HepG2 (cell line): ENCODE data around the gene PPP2R5C. TPM values are rescaled to one million over a fixed set of nuclear protein-coding genes. Genes with fewer than 3 reads are reported as not detected.

Experiments
- ATAC-seq: fragments of 200-7000 bp; cut with Tn5 transposase; 3 replicates; pipeline ENCODE4 v1.9.1; 2020; ENCODE audit warnings: mild to moderate bottlenecking, moderate library complexity
- BruUV-seq: library from RNA; stranded (reverse); fragments of 400-500 nt; replicated peaks from 2 replicates; lab custom pipeline; 2021; lab: Mats Ljungman, UMichigan
- CTCF ChIA-PET: fragments of 300-600 bp; formaldehyde crosslinking; extraction: SDS; loops from one replicate; lab custom pipeline; 2021; ENCODE audit warnings: low total read pairs, inconsistent platforms, low intra/inter-chr PET ratio; lab: Yijun Ruan, JAX
- POLR2A ChIA-PET: fragments of 350-600 bp; sonication (Branson Sonifier 250); formaldehyde crosslinking; loops from one replicate; lab custom pipeline; 2020; ENCODE audit warnings: antibody characterized with exemption, inconsistent platforms; lab: Yijun Ruan, JAX
- DNase-seq: peaks from one replicate; pipeline ENCODE4 v3.0.0-alpha.2; 2015; ENCODE audit warnings: low spot score
- FAIRE-seq: peaks from 3 replicates; lab custom pipeline; 2011; peaks lifted over from hg19 to GRCh38; lab: Jason Lieb, UNC
- H2AFZ ChIP-seq: one replicate; pipeline ENCODE4 v1.6.1; 2011; ENCODE audit warnings: low read length, inconsistent platforms
- H3K27ac ChIP-seq: fragments of 300-600 bp; 3 replicates; pipeline ENCODE4 v1.8.0; 2011; ENCODE audit warnings: mixed run types, mild to moderate bottlenecking, mixed read lengths, low read length, inconsistent platforms; ENCODE audit not compliant: insufficient read depth; ENCODE audit errors: extremely low read length
- H3K27me3 ChIP-seq, 2 experiments: fragments of 200-600 bp in 1 of 2; 2 replicates in 1 of 2; 3 replicates in 1 of 2; pipeline versions ENCODE4 v1.6.0 to v1.8.0; 2011; ENCODE audit warnings: low read length in 2 of 2, mild to moderate bottlenecking in 2 of 2, moderate library complexity in 2 of 2, inconsistent platforms in 1 of 2; ENCODE audit not compliant: insufficient read depth in 2 of 2, control insufficient read depth in 1 of 2
- H3K36me3 ChIP-seq, 2 experiments: fragments of 200-600 bp in 1 of 2; replicated peaks in 1 of 2; 2 replicates in 1 of 2; 3 replicates in 1 of 2; pipeline versions ENCODE4 v1.5.1 to v1.8.0; 2011; ENCODE audit warnings: low read length in 2 of 2, inconsistent platforms in 1 of 2; ENCODE audit not compliant: insufficient read depth in 2 of 2, control insufficient read depth in 1 of 2
- H3K4me1 ChIP-seq: 2 replicates; pipeline ENCODE4 v1.5.1; 2012; ENCODE audit warnings: low read length, inconsistent platforms; ENCODE audit not compliant: insufficient read depth
- H3K4me2 ChIP-seq: 2 replicates; pipeline ENCODE4 v1.6.0; 2011; ENCODE audit warnings: low read depth, low read length, inconsistent platforms
- H3K4me3 ChIP-seq, 3 experiments: fragments of 200-600 bp in 1 of 3; sonication (generic), shearing (Covaris generic) in 1 of 3; replicated peaks in 1 of 3; 2 replicates each; pipeline ENCODE4 v1.5.1; 2011 to 2016; ENCODE audit warnings: low read length in 3 of 3, inconsistent platforms in 2 of 3, low read depth in 2 of 3, mild to moderate bottlenecking in 2 of 3, control low read depth in 1 of 3, mixed read lengths in 1 of 3; ENCODE audit not compliant: insufficient read depth in 1 of 3
- H3K79me2 ChIP-seq: one replicate; pipeline ENCODE4 v1.6.1; 2011; ENCODE audit warnings: low read length, inconsistent platforms; ENCODE audit not compliant: insufficient read depth
- H3K9ac ChIP-seq: 2 replicates; pipeline ENCODE4 v1.6.0; 2011; ENCODE audit warnings: mild to moderate bottlenecking, low read depth, low read length, inconsistent platforms; ENCODE audit not compliant: insufficient read depth
- H3K9me3 ChIP-seq: 2 replicates; pipeline ENCODE4 v1.5.1; 2012; ENCODE audit warnings: mild to moderate bottlenecking, low read length
- H4K20me1 ChIP-seq: 2 replicates; pipeline ENCODE4 v1.6.0; 2011; ENCODE audit warnings: inconsistent platforms, mild to moderate bottlenecking, low read length, moderate library complexity; ENCODE audit not compliant: insufficient read depth
- ARID4A ChIP-seq: sonication (generic); formaldehyde crosslinking; IDR thresholded peaks from 2 replicates; pipeline ENCODE4 v1.5.0; 2020; ENCODE audit warnings: mild to moderate bottlenecking, missing genetic modification reagents, borderline replicate concordance
- ATF7 ChIP-seq, 2 experiments: fragments of 450-650 bp in 1 of 2; sonication (generic) in 1 of 2; formaldehyde crosslinking in 1 of 2; IDR thresholded peaks; 2 replicates each; pipeline versions ENCODE4 v1.4.0 to v1.6.1; 2016 to 2020; ENCODE audit warnings: antibody characterized with exemption in 1 of 2, mild to moderate bottlenecking in 1 of 2, missing genetic modification reagents in 1 of 2
- MNT ChIP-seq: fragments of 450-650 bp; IDR thresholded peaks from 2 replicates; pipeline ENCODE4 v1.6.1; 2016
- ONECUT2 ChIP-seq: sonication (generic); formaldehyde crosslinking; IDR thresholded peaks from 2 replicates; pipeline ENCODE4 v1.4.0; 2020; ENCODE audit warnings: missing genetic modification reagents
- THYN1 ChIP-seq: sonication (generic); formaldehyde crosslinking; IDR thresholded peaks from 2 replicates; pipeline ENCODE4 v1.8.1; 2023; ENCODE audit warnings: low read depth, mild to moderate bottlenecking, moderate library complexity, missing genetic modification reagents, borderline replicate concordance
- ZFP62 ChIP-seq: sonication (generic); formaldehyde crosslinking; IDR thresholded peaks from 2 replicates; pipeline ENCODE4 v1.4.0; 2020; ENCODE audit warnings: missing genetic modification reagents
- WGBS: methylation state at CpG from one replicate; pipeline ENCODE4 v1.1.6; 2017; ENCODE audit warnings: low lambda C conversion rate; 5-methylcytosine and 5-hydroxymethylcytosine counted together
- in situ Hi-C: cut with HindIII; loops from 2 replicates; pipeline ENCODE4 v1.10.0; 2017; ENCODE audit warnings: low pct_unique_long_range_greater_than_20kb; ENCODE audit not compliant: extremely low pct_ligation_motif_present
- intact Hi-C: fragments of 100-400 bp; cut with micrococcal nuclease; formaldehyde crosslinking; loops from one replicate; pipeline ENCODE4 v1.10.0; 2022; ENCODE audit not compliant: unreplicated experiment
- polyA plus RNA-seq, 8 experiments: library from polyadenylated mRNA; depleted of rRNA in 3 of 8; stranded (reverse) in 7 of 8; unstranded in 1 of 8; fragments of >200 nt; fragmentation: Illumina TruSeq in 4 of 8; extraction: Trizol in 4 of 8; gene quantifications; 2 replicates each; pipeline versions ENCODE4 v1.2.1 to v1.2.3, GENCODE V29; 2011 to 2016; ENCODE audit warnings: low read depth in 4 of 8, missing spikeins in 1 of 8, mixed read lengths in 1 of 8; ENCODE audit not compliant: insufficient read depth in 1 of 8
- total RNA-seq, 5 experiments: library from RNA; depleted of rRNA; stranded (reverse); fragments of >200 nt; fragmentation: Illumina TruSeq; extraction: Trizol; gene quantifications; 2 replicates each; pipeline ENCODE4 v1.2.3, GENCODE V29; 2016; ENCODE audit warnings: low read depth in 1 of 5

The PPP2R5C gene
- total and polyA plus RNA-seq, 2 of the 13 experiments (the other 11 are each of a cell fraction or from before 2014, with no cell fraction given) = 74.3 to 78.5 TPM

GRCh38 chr14:101774006-101774795 lies 12.7 kb downstream of the PPP2R5C start:
- DNase-seq = no peak
- 76% methylated on average over 7 of the region's 7 CpGs for WGBS
- CTCF ChIA-PET = no interaction called here
- Histone ChIP-seq H4K20me1 (0 out of 2 replicates have a peak, but pooled peaks cover 8% of the 10 kb centered on the region), H3K4me3 (no peak overlapping the region), H3K27me3 (no peaks in the 10 kb centered on the region), H3K9me3 (no peaks in the 10 kb centered on the region), H2AFZ (no peak overlapping the region), H3K27ac (no peak overlapping the region), H3K4me1 (peaks cover 15% of the 10 kb centered on the region), H3K4me2 (no peak overlapping the region), H3K9ac (no peak overlapping the region), H3K36me3 (no peaks in the 10 kb centered on the region), H3K79me2 (no peaks in the 10 kb centered on the region)
- BruUV-seq = no TSS peak
- intact Hi-C loops (loop anchor here (5.0 kb wide), 1 partner anchor 33 kb away; no protein-coding TSS in a partner anchor), in situ Hi-C loops (no loop called here)
- FAIRE-seq = no peak
- TF ChIP-seq ONECUT2 (CRISPR knock-in tag) (no peak), ZFP62 (no peak), ARID4A (CRISPR knock-in tag) (no peak), ATF7 (IDR thresholded peaks at IDR 0.05) (no peak), ATF7 (CRISPR knock-in tag; IDR thresholded peaks at IDR 0.05) (no peak), MNT (no peak), THYN1 (CRISPR knock-in tag) (no peak)
- POLR2A ChIA-PET = interaction anchor here (0.6 kb wide), 1 partner anchor 173 kb away, joined by 3 read pairs; no protein-coding TSS in a partner anchor
- ATAC-seq = no peak
